ENCODE measurements around the gene BATF3.
"Not testable (repeated sequence)": the region's sequence is repeated elsewhere in the genome, so short reads cannot be mapped to it uniquely, and the experiment has no call there.

DNA sequence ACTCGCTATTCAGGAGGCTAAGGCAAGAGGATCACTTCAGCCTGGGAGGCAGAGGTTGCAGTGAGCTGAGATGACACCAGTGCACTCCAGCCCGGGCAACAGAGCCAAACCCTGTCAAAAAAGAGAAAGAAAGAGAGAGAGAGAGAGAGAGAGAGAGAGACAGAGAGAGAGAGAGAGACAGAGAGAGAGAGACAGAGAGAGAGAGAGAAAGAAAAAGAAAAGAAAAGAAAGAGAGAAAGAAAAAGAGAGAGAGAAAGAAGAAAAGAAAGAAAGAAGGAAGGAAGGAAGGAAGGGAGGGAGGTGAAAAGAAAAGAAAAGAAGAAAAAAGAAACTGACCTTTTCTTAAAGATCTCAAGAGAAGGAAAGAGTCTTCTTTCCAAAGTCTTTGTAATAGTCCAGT, 60.1 kb downstream of the BATF3 start:
- TF ChIP-seq, protein P1, sequence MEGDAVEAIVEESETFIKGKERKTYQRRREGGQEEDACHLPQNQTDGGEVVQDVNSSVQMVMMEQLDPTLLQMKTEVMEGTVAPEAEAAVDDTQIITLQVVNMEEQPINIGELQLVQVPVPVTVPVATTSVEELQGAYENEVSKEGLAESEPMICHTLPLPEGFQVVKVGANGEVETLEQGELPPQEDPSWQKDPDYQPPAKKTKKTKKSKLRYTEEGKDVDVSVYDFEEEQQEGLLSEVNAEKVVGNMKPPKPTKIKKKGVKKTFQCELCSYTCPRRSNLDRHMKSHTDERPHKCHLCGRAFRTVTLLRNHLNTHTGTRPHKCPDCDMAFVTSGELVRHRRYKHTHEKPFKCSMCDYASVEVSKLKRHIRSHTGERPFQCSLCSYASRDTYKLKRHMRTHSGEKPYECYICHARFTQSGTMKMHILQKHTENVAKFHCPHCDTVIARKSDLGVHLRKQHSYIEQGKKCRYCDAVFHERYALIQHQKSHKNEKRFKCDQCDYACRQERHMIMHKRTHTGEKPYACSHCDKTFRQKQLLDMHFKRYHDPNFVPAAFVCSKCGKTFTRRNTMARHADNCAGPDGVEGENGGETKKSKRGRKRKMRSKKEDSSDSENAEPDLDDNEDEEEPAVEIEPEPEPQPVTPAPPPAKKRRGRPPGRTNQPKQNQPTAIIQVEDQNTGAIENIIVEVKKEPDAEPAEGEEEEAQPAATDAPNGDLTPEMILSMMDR (IDR thresholded peaks at IDR 0.05; ENCODE audit: borderline replicate concordance, extremely low read depth, low read length, poor library complexity, severe bottlenecking) = not testable (repeated sequence)
- TF ChIP-seq EZH2 (IDR thresholded peaks at IDR 0.05; ENCODE audit: borderline replicate concordance, low read depth, low read length, severe bottlenecking) = not testable (repeated sequence)

Data from DND-41 (cell line).